HG03159 (cell line): Measurements from ENCODE around the gene TMEM131.

Experiments used
- ATAC-seq: cut with Tn5 transposase; IDR thresholded peaks from one replicate; pipeline ENCODE4 v1.9.1; 2021; ENCODE audit warnings: mild to moderate bottlenecking, moderate library complexity; ENCODE audit not compliant: unreplicated experiment

Gene TMEM131

GRCh38 chr2:97728091-97728731 is 267.5 kb downstream of the TMEM131 start:
- no peak for ATAC-seq

- ATAC-seq: no peak
Measured at GRCh38 chr2:97727296-97727695, 268.5 kb downstream of the TMEM131 start.

- ATAC-seq: no peak
Measured at GRCh38 chr2:97726261-97727064, 269.3 kb downstream of the TMEM131 start.

GRCh38 chr2:97724946-97725688 is 270.6 kb downstream of the TMEM131 start:
- no peak for ATAC-seq

GRCh38 chr2:97724501-97724900 is 271.2 kb downstream of the TMEM131 start:
- ATAC-seq: no peak

- ATAC-seq: no peak
Measured at GRCh38 chr2:97724073-97724410, 271.7 kb downstream of the TMEM131 start.

GRCh38 chr2:97723156-97724072 is 272.3 kb downstream of the TMEM131 start:
- no peak for ATAC-seq

- ATAC-seq: no peak
Measured at GRCh38 chr2:97722227-97722626, 273.5 kb downstream of the TMEM131 start.

GRCh38 chr2:97720746-97721145 is 275.0 kb downstream of the TMEM131 start:
- no peak for ATAC-seq

GRCh38 chr2:97719362-97720155 is 276.2 kb downstream of the TMEM131 start:
- no peak for ATAC-seq

- no peak for ATAC-seq
Measured at GRCh38 chr2:97718942-97719341, 276.8 kb downstream of the TMEM131 start.

GRCh38 chr2:97718051-97718882 is 277.5 kb downstream of the TMEM131 start:
- ATAC-seq: no peak

GRCh38 chr2:97717613-97717995 is 278.1 kb downstream of the TMEM131 start:
- no peak for ATAC-seq

GRCh38 chr2:97716695-97717612 is 278.8 kb downstream of the TMEM131 start:
- ATAC-seq: no peak

GRCh38 chr2:97715951-97716694 is 279.6 kb downstream of the TMEM131 start:
- ATAC-seq: no peak

GRCh38 chr2:97714950-97715652 is 280.6 kb downstream of the TMEM131 start:
- ATAC-seq: no peak
